Dedifferentiated amniotic fluid mesenchymal stem cell (primary cell): ENCODE results near the gene CCDC93.

Experiments
- DNase-seq: peaks from one replicate; pipeline ENCODE4 v3.0.0-alpha.2; 2016; ENCODE audit errors: extremely low spot score

CCDC93 gene

GRCh38 chr2:118013724-118014491 lies at the start of gene CCDC93:
TSS of gene CCDC93 (minus strand) at chr2:118014070. CDS start at chr2:118013995, 75 bp downstream.
- DNase-seq = peak; percentile 69

GRCh38 chr2:118062669-118063068 lies 48.8 kb upstream of the CCDC93 start:
- DNase-seq = no peak

GRCh38 chr2:118062048-118062447 lies 48.2 kb upstream of the CCDC93 start:
- no peak for DNase-seq

DNA sequence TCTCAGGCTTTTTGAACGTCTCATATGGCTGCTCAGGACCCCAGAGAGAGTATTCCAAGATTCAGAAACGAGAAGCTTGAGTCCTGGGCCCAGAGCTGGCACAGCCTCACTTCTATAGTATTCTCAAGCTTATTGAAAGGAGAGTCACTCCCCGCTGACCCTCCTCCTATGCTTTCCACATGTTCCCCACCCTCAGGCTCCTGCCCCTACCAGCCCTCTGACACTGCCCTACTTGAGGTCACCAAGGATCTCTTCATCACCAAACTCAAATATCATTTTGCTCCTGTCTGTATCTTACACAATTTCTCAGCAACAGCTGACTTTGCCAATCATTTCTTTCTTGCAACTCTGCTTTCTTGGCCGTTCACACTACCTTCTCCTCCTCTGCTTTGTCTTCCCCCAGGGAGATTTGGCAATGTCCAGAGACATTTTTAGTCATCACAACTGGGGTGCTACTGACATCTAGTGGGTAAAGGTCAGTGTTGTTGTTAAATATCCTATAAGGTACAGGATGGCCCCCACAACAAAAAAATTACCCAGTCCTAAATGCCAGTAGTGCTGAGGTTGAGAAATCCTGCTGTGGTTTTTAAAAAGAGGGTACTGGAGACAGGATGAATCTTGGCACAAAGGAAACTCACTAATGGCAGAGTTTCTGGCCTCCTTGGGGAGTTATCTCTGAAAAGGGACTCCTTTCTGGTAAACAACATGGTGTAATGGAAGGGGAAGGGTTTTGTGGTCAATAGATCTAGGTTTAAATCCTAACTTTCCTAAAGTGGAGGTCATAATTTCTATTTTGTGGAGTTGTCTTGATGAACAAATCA lies 47.5 kb upstream of the CCDC93 start:
- peak; percentile 22 for DNase-seq

GRCh38 chr2:118059919-118060478 lies 46.1 kb upstream of the CCDC93 start:
- DNase-seq = peak; percentile 52

- no peak for DNase-seq
Observed at GRCh38 chr2:118058951-118059350, 45.1 kb upstream of the CCDC93 start.

GRCh38 chr2:118056801-118057200 lies 42.9 kb upstream of the CCDC93 start:
- no peak for DNase-seq

DNA sequence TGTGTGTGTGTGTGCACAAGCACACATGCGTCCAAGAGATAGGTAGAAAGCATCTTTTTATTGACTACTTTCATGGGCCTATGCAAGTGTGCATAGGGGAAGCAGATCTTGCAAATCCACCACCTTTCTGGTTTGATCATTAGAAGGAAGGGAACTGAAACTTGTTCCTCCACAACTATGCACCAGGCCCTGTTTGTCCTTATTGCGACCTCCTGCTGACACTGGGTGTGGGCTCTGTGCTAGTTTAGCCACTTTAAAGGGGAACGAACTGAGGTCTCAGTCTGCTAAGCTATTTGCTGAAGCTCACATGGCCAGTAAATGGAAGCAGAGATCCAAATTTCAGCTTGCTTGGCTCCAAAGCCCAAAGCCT lies 42.3 kb upstream of the CCDC93 start:
- no peak for DNase-seq

- no peak for DNase-seq
Observed at GRCh38 chr2:118055512-118056164, 41.8 kb upstream of the CCDC93 start.

- DNase-seq = no peak
Observed at GRCh38 chr2:118054213-118055008, 40.5 kb upstream of the CCDC93 start.

DNA sequence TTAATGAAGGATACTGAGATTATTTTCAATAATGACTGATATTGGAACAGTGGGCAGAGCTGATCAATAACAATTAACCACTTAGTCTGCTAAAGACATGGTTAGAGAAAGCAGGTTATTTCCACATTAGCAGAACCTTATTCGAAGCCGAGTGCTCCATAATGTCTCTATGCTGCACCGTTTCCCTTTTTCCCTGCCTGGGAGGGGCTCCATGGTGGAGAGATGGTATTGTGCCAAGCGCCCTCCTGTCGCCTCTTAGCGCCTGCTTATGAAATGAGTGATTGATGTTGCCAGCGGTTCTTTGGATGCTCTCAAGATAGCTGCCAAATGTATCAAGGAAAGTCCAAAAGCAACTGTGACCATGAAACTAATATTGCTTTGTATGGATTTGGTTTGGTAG lies 39.8 kb upstream of the CCDC93 start:
- DNase-seq = no peak

DNA sequence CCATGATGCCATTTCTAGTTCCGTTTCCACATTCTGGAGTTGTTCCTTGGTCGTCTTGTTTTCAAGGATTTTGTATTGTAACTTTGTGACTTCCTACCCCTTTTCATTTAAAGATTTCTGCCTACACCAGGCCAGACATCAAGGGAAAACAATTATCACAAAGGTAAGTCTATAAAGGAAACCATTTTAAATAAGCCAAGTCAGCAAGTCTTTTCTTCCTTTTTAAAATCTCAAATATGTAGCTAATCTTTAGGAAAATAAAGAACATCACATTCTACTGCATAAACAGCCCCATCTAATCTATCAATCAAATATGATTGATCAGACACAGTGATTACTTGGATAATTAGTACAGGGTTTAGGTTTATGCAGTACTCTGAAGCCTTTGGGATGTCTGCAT lies 38.6 kb upstream of the CCDC93 start:
- DNase-seq = no peak

GRCh38 chr2:118051826-118052358 lies 38.0 kb upstream of the CCDC93 start:
- DNase-seq = no peak

GRCh38 chr2:118050974-118051373 lies 37.1 kb upstream of the CCDC93 start:
- no peak for DNase-seq

DNA sequence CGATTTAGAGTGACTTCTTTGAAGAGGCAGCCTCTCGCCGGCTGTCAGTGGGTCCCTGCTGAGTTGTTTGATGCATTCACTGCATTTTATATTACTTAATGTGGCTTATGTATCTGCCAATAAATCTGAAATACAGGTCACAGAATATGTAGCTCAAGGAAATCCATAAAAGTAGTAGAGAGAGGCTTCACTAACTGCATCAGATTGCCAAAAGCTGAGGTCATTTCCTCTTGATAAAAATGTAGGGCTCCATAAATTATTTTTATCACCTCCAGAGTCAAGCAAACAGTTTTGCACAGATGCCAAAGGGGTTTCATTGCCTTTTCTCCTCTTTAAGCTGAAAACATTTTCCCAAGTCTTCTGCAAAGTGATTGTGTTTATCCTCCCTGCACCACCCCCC lies 36.5 kb upstream of the CCDC93 start:
- DNase-seq = no peak

GRCh38 chr2:118049816-118050140 lies 35.9 kb upstream of the CCDC93 start:
- no peak for DNase-seq

- DNase-seq = no peak
Observed at GRCh38 chr2:118049140-118049815, 35.4 kb upstream of the CCDC93 start.

DNA sequence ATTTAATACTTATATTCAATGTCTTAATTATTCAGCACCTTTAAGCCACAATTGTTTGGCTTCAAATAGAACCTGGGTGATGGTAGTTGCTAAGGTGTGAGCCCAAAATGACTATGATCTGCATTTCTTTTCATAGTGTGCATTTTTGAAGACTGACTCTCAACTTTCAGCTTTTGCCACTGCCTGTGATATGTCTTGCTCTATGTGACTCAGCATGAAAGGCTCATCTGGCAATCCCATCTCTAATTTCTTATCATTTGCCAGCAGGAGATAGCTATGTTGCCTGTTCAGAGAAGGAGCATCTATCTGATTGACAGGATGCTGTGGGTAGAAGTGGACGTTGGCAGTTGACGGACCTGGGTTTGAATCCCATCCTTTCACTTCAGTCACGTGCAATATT lies 34.5 kb upstream of the CCDC93 start:
- DNase-seq = no peak

GRCh38 chr2:118047380-118047826 lies 33.5 kb upstream of the CCDC93 start:
- DNase-seq = no peak

DNA sequence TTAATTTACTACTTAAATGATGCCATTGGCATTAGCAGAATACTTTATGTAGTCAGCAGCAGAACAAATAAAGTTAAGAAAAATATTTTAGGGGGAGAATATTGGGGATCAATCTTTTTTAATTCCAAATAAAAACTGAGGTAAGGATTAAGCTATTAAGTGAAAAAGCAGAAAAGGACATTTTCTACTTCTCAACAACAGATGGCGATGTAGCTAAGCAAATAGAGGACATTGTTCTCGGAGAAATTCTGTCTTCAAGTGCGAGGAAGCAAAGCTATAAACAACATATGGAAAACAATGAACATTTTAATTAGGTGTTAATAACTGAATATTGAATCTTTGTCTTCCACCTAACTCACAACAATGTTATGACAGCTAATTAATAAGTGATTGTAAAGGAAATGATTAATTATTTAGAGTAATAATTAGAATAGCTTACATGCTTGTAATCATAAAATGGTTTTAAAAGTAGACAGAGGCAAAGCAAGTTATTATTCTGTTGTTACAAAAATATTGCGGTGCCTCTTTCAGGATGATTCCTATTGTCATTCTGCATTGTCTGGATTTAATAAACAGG lies 32.9 kb upstream of the CCDC93 start:
- peak; percentile 52 for DNase-seq
